K562 (cell line): ENCODE measurements around the gene GDF9. TPM values are rescaled to one million over a fixed set of nuclear protein-coding genes. Genes with fewer than 3 reads are reported as not detected.

ENCODE experiments used
- ATAC-seq: fragments of 200-7000 bp; cut with Tn5 transposase; 3 replicates; pipeline ENCODE4 v1.9.1; 2020; ENCODE audit warnings: moderate library complexity
- BruUV-seq: library from RNA; stranded (reverse); fragments of 400-500 nt; replicated peaks from 2 replicates; lab custom pipeline; 2021; lab: Mats Ljungman, UMichigan
- CTCF ChIA-PET: fragments of 300-600 bp; formaldehyde crosslinking; extraction: SDS; loops from one replicate; lab custom pipeline; 2021; ENCODE audit warnings: low intra/inter-chr PET ratio; lab: Yijun Ruan, JAX
- POLR2A ChIA-PET: fragments of 300-600, 350-650 bp; sonication (Branson Sonifier 250); formaldehyde crosslinking; extraction: SDS; loops from one replicate; lab custom pipeline; 2021; ENCODE audit warnings: antibody characterized with exemption, inconsistent platforms; lab: Yijun Ruan, JAX
- DNase-seq, 4 experiments: peaks; one replicate each; pipeline versions ENCODE4 v3.0.0 to v3.0.0-alpha.2; 2011 to 2018; ENCODE audit warnings: low spot score in 3 of 4, mixed read lengths in 3 of 4; ENCODE audit errors: extremely low read depth in 1 of 4
- FAIRE-seq: peaks from 2 replicates; lab custom pipeline; 2011; peaks lifted over from hg19 to GRCh38; lab: Jason Lieb, UNC
- H2AFZ ChIP-seq: 2 replicates; pipeline ENCODE4 v1.6.0; 2011; ENCODE audit warnings: low read depth, low read length, control low read depth, inconsistent platforms
- H3K27ac ChIP-seq: fragments of 200-600 bp; 3 replicates; pipeline ENCODE4 v1.8.0; 2011; ENCODE audit warnings: low read depth, mild to moderate bottlenecking, control low read depth, inconsistent platforms, low read length, moderate library complexity, mixed read lengths; ENCODE audit errors: extremely low read depth
- H3K27me3 ChIP-seq, 2 experiments: fragments of 300-600 bp in 1 of 2; 2 replicates in 1 of 2; 3 replicates in 1 of 2; pipeline versions ENCODE4 v1.6.0 to v1.8.0; 2011; ENCODE audit warnings: inconsistent platforms in 2 of 2, low read length in 2 of 2, mild to moderate bottlenecking in 1 of 2, mixed read lengths in 1 of 2, moderate library complexity in 1 of 2; ENCODE audit not compliant: control insufficient read depth in 2 of 2, insufficient read depth in 2 of 2
- H3K36me3 ChIP-seq: fragments of 300-600 bp; 3 replicates; pipeline ENCODE4 v1.8.0; 2011; ENCODE audit warnings: mild to moderate bottlenecking, low read length, inconsistent platforms; ENCODE audit not compliant: control insufficient read depth, insufficient read depth
- H3K4me1 ChIP-seq, 2 experiments: fragments of 200-600 bp in 1 of 2; replicated peaks in 1 of 2; 2 replicates in 1 of 2; 3 replicates in 1 of 2; pipeline versions ENCODE4 v1.5.1 to v1.8.0; 2011; ENCODE audit warnings: inconsistent platforms in 2 of 2, low read length in 2 of 2, mild to moderate bottlenecking in 1 of 2, mixed read lengths in 1 of 2, moderate library complexity in 1 of 2; ENCODE audit not compliant: control insufficient read depth in 2 of 2, insufficient read depth in 2 of 2
- H3K4me2 ChIP-seq: 2 replicates; pipeline ENCODE4 v1.6.1; 2011; ENCODE audit warnings: low read length, control low read depth, inconsistent platforms, mixed read lengths; ENCODE audit not compliant: insufficient read depth
- H3K4me3 ChIP-seq: fragments of 200-600 bp; sonication (generic), shearing (Covaris generic); 2 replicates; pipeline ENCODE4 v1.5.1; 2016; ENCODE audit warnings: control low read depth, inconsistent platforms
- H3K79me2 ChIP-seq: fragments of 200-600 bp; 3 replicates; pipeline ENCODE4 v1.8.0; 2011; ENCODE audit warnings: low read length, inconsistent platforms; ENCODE audit not compliant: control insufficient read depth, insufficient read depth
- H3K9ac ChIP-seq, 2 experiments: 2 replicates each; pipeline versions ENCODE4 v1.6.0 to v1.6.1; 2011; ENCODE audit warnings: low read depth in 2 of 2, low read length in 2 of 2, control low read depth in 1 of 2, inconsistent platforms in 1 of 2, mild to moderate bottlenecking in 1 of 2, mixed read lengths in 1 of 2; ENCODE audit not compliant: insufficient read depth in 1 of 2
- H3K9me1 ChIP-seq: one replicate; pipeline ENCODE4 v1.6.0; 2011; ENCODE audit warnings: inconsistent platforms, mild to moderate bottlenecking, low read length, moderate library complexity; ENCODE audit not compliant: control insufficient read depth, insufficient read depth
- H3K9me3 ChIP-seq: replicated peaks from 2 replicates; pipeline ENCODE4 v1.5.1; 2011; ENCODE audit warnings: low read depth, low read length, inconsistent platforms; ENCODE audit not compliant: control insufficient read depth, insufficient read depth
- H4K20me1 ChIP-seq: replicated peaks from 2 replicates; pipeline ENCODE4 v1.6.1; 2011; ENCODE audit warnings: low read length, inconsistent platforms, mixed read lengths; ENCODE audit not compliant: control insufficient read depth, insufficient read depth
- BDP1 ChIP-seq: IDR thresholded peaks from 3 replicates; pipeline ENCODE4 v1.6.1; 2011; ENCODE audit not compliant: insufficient read length, insufficient read depth
- BMI1 ChIP-seq: fragments of 150-350 bp; IDR thresholded peaks from 2 replicates; pipeline ENCODE4 v1.6.1; 2014; ENCODE audit warnings: low read length
- HCFC1 ChIP-seq: IDR thresholded peaks from 2 replicates; pipeline ENCODE4 v1.6.1; 2012; ENCODE audit warnings: low read depth, low read length, improper control_type of control experiment
- MTA1 ChIP-seq: fragments of 450-650 bp; IDR thresholded peaks from 2 replicates; pipeline ENCODE4 v1.6.1; 2017; ENCODE audit warnings: borderline replicate concordance
- RBFOX2 ChIP-seq: fragments of 200-400 bp; formaldehyde crosslinking; IDR thresholded peaks from 2 replicates; pipeline ENCODE4 v1.6.1; 2017; ENCODE audit warnings: low read depth, mild to moderate bottlenecking, low read length, moderate library complexity
- SRF ChIP-seq, 2 experiments: fragments of 250-450, 450-650 bp in 1 of 2; sonication (Bioruptor Pico) in 1 of 2; sonication (generic) in 1 of 2; formaldehyde crosslinking; IDR thresholded peaks; 2 replicates each; pipeline versions ENCODE4 v1.5.0 to v1.5.1; 2020 to 2022; ENCODE audit warnings: mild to moderate bottlenecking in 1 of 2, missing genetic modification reagents in 1 of 2
- STAT5A ChIP-seq: IDR thresholded peaks from 2 replicates; pipeline ENCODE4 v1.6.1; 2012; ENCODE audit warnings: low read length, inconsistent platforms, borderline replicate concordance
- ZC3H11A ChIP-seq: IDR thresholded peaks from 2 replicates; pipeline ENCODE4 v1.6.1; 2012; ENCODE audit warnings: low read depth, low read length, improper control_type of control experiment
- ZNF217 ChIP-seq: sonication (generic); formaldehyde crosslinking; IDR thresholded peaks from 2 replicates; pipeline ENCODE4 v1.8.0; 2022; ENCODE audit warnings: mild to moderate bottlenecking, missing genetic modification reagents
- ZNF316 ChIP-seq: fragments of 450-650 bp; IDR thresholded peaks from 2 replicates; pipeline ENCODE4 v1.6.1; 2016
- ZNF830 ChIP-seq: fragments of 250-450 bp; sonication (Bioruptor Pico); IDR thresholded peaks from 2 replicates; pipeline ENCODE4 v1.5.0; 2021; ENCODE audit warnings: mild to moderate bottlenecking
- WGBS: fragments of 100-300 bp; shearing (Covaris generic); methylation state at CpG from one replicate; pipeline ENCODE4 v1.1.6; 2016; ENCODE audit warnings: low coverage, mixed read lengths; ENCODE audit not compliant: insufficient coverage; ENCODE audit errors: missing lambda C conversion rate; 5-methylcytosine and 5-hydroxymethylcytosine counted together
- in situ Hi-C: fragments of 300-500 bp; cut with MboI; formaldehyde crosslinking; loops from 4 replicates; pipeline ENCODE4 v1.15.0; 2018; ENCODE audit warnings: inconsistent platforms, mixed read lengths
- intact Hi-C: fragments of 100-400 bp; cut with micrococcal nuclease; formaldehyde crosslinking; loops from 2 replicates; pipeline ENCODE4 v1.14.2; 2022
- polyA plus RNA-seq, 8 experiments: library from polyadenylated mRNA; depleted of rRNA in 4 of 8; stranded (reverse) in 5 of 8; unstranded in 3 of 8; fragments of >200 nt; fragmentation: Nextera tagmentation in 2 of 8; fragmentation: Illumina TruSeq in 1 of 8; extraction: Ambion mirVana in 2 of 8; extraction: Trizol in 1 of 8; gene quantifications; 2 replicates each; pipeline versions ENCODE4 v1.2.1 to v1.2.3, GENCODE V29; 2011 to 2014; ENCODE audit warnings: inconsistent platforms in 1 of 8, missing spikeins in 1 of 8
- total RNA-seq, 7 experiments: library from RNA; depleted of rRNA in 6 of 7; stranded (reverse); fragments of >200 nt in 6 of 7; fragmentation: Illumina TruSeq in 2 of 7; extraction: Trizol in 2 of 7; gene quantifications; 2 replicates each; pipeline versions ENCODE4 v1.2.1 to v1.2.3, GENCODE V29; 2011 to 2021; ENCODE audit warnings: low replicate concordance in 1 of 7
- TF ChIP-seq, protein P1 (sequence below): fragments of 150-350 bp; IDR thresholded peaks from 2 replicates; pipeline ENCODE4 v1.6.1; 2014; ENCODE audit warnings: low read depth, mild to moderate bottlenecking, low read length, borderline replicate concordance
- TF ChIP-seq, protein P2 (sequence below): sonication (generic); formaldehyde crosslinking; IDR thresholded peaks from 2 replicates; pipeline ENCODE4 v1.8.0; 2023; ENCODE audit warnings: mild to moderate bottlenecking, missing genetic modification reagents
- TF ChIP-seq, protein P3 (sequence below): fragments of 450-650 bp; IDR thresholded peaks from 2 replicates; pipeline ENCODE4 v1.6.1; 2016
- TF ChIP-seq, protein P4 (sequence below), 3 experiments: IDR thresholded peaks in 2 of 3; conservative IDR thresholded peaks in 1 of 3; 2 replicates each; pipeline ENCODE4 v1.5.1; 2011 to 2012; ENCODE audit warnings: low read length in 3 of 3, mild to moderate bottlenecking in 3 of 3, control low read depth in 2 of 3, improper control_type of control experiment in 1 of 3, inconsistent platforms in 1 of 3, low read depth in 1 of 3, mixed read lengths in 1 of 3, moderate library complexity in 1 of 3; ENCODE audit not compliant: insufficient read depth in 2 of 3

GDF9 gene
- total and polyA plus RNA-seq, 9 of the 15 experiments (the other 6 are each of a cell fraction or from before 2014, with no cell fraction given), result 0.10 to 0.70 (median 0.20) TPM; not detected in 1

DNA sequence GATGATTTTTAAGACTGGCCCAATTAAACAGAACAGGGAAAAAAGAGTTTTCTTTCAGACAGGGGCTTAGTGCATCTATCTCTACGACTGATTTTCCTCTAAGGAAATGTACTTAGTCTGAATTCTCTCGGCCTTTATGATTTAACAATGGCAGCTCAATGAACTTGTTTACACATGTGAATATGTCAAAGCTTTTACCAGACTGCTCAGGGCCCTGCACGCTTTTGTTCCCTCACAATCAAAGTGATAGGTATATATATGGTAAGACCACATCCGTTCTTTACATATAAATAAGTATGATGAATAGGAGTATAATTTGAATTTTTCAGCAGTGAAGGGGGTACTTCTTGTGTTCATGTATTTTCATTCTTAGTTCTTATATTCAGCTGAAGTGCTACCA, 34.8 kb upstream of the GDF9 start (continued):
- TF ChIP-seq, protein P1, sequence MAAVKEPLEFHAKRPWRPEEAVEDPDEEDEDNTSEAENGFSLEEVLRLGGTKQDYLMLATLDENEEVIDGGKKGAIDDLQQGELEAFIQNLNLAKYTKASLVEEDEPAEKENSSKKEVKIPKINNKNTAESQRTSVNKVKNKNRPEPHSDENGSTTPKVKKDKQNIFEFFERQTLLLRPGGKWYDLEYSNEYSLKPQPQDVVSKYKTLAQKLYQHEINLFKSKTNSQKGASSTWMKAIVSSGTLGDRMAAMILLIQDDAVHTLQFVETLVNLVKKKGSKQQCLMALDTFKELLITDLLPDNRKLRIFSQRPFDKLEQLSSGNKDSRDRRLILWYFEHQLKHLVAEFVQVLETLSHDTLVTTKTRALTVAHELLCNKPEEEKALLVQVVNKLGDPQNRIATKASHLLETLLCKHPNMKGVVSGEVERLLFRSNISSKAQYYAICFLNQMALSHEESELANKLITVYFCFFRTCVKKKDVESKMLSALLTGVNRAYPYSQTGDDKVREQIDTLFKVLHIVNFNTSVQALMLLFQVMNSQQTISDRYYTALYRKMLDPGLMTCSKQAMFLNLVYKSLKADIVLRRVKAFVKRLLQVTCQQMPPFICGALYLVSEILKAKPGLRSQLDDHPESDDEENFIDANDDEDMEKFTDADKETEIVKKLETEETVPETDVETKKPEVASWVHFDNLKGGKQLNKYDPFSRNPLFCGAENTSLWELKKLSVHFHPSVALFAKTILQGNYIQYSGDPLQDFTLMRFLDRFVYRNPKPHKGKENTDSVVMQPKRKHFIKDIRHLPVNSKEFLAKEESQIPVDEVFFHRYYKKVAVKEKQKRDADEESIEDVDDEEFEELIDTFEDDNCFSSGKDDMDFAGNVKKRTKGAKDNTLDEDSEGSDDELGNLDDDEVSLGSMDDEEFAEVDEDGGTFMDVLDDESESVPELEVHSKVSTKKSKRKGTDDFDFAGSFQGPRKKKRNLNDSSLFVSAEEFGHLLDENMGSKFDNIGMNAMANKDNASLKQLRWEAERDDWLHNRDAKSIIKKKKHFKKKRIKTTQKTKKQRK, result no peak
- TF ChIP-seq, protein P2, sequence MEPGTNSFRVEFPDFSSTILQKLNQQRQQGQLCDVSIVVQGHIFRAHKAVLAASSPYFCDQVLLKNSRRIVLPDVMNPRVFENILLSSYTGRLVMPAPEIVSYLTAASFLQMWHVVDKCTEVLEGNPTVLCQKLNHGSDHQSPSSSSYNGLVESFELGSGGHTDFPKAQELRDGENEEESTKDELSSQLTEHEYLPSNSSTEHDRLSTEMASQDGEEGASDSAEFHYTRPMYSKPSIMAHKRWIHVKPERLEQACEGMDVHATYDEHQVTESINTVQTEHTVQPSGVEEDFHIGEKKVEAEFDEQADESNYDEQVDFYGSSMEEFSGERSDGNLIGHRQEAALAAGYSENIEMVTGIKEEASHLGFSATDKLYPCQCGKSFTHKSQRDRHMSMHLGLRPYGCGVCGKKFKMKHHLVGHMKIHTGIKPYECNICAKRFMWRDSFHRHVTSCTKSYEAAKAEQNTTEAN (CRISPR knock-in tag), result no peak

DNA sequence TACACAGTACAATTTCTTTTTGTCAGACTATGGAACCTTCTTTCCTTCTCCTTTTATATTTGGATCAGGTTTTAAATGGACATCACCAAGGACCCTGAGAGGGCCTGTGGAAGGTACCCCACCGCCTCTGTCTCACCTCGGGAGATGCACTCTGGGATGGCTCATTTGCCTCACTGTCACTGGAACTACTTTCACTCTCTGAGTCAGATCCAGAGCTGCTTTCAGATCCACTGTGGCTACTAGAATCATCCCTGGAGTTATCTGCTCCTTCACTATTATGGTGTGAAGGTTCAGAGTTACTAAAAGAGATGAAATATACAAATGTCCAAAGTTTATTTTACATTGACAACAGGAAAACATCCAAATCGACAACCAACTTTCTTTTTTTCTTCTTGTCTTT, 31.8 kb upstream of the GDF9 start:
- Histone ChIP-seq H3K9me1 (no peaks in the 10 kb centered on the region), H4K20me1 (no peaks in the 10 kb centered on the region), H3K36me3 (peaks cover 77% of the 10 kb centered on the region), H3K4me3 (no peak overlapping the region), H3K4me2 (no peak overlapping the region), H2AFZ (no peak overlapping the region), H3K4me1 (no peaks in the 10 kb centered on the region), H3K79me2 (no peaks in the 10 kb centered on the region), H3K9ac (no peak overlapping the region), H3K9me3 (no peaks in the 10 kb centered on the region), H3K27ac (no peak overlapping the region), H3K27me3 (no peaks in the 10 kb centered on the region)
- DNase-seq, result no peak
- FAIRE-seq, result no peak
- WGBS, result 69% methylated on average over 3 of the region's 3 CpGs
- ATAC-seq, result no peak
- ChIA-PET POLR2A (interaction anchor here (1.7 kb wide), 1 partner anchor 20 kb away, joined by 3 read pairs; no protein-coding TSS in a partner anchor), CTCF (no interaction called here)
- in situ Hi-C loops (no loop called here), intact Hi-C loops (no loop called here)
- no TSS peak for BruUV-seq
- no peak for TF ChIP-seq HCFC1
- TF ChIP-seq, protein P3, sequence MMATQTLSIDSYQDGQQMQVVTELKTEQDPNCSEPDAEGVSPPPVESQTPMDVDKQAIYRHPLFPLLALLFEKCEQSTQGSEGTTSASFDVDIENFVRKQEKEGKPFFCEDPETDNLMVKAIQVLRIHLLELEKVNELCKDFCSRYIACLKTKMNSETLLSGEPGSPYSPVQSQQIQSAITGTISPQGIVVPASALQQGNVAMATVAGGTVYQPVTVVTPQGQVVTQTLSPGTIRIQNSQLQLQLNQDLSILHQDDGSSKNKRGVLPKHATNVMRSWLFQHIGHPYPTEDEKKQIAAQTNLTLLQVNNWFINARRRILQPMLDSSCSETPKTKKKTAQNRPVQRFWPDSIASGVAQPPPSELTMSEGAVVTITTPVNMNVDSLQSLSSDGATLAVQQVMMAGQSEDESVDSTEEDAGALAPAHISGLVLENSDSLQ, result no peak
- no peak for TF ChIP-seq ZNF316
- no peak for TF ChIP-seq BDP1
- TF ChIP-seq, protein P4, sequence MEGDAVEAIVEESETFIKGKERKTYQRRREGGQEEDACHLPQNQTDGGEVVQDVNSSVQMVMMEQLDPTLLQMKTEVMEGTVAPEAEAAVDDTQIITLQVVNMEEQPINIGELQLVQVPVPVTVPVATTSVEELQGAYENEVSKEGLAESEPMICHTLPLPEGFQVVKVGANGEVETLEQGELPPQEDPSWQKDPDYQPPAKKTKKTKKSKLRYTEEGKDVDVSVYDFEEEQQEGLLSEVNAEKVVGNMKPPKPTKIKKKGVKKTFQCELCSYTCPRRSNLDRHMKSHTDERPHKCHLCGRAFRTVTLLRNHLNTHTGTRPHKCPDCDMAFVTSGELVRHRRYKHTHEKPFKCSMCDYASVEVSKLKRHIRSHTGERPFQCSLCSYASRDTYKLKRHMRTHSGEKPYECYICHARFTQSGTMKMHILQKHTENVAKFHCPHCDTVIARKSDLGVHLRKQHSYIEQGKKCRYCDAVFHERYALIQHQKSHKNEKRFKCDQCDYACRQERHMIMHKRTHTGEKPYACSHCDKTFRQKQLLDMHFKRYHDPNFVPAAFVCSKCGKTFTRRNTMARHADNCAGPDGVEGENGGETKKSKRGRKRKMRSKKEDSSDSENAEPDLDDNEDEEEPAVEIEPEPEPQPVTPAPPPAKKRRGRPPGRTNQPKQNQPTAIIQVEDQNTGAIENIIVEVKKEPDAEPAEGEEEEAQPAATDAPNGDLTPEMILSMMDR (IDR thresholded peaks at IDR 0.05 in 2 of 3, conservative IDR thresholded peaks at IDR 0.05 in 1 of 3; ENCODE audit: insufficient read depth in 2 of 3, low read depth in 1 of 3, low read length in 3 of 3), result no peak
- TF ChIP-seq ZNF217 (CRISPR knock-in tag), result no peak
- TF ChIP-seq STAT5A, result no peak
- no peak for TF ChIP-seq MTA1
- no peak for TF ChIP-seq RBFOX2
- no peak for TF ChIP-seq SRF (CRISPR knock-in tag; IDR thresholded peaks at IDR 0.05)
- TF ChIP-seq ZNF830, result no peak
- TF ChIP-seq BMI1, result no peak
- no peak for TF ChIP-seq ZC3H11A
